Stimulated activated CD8-positive, alpha-beta memory T cell treated with anti-CD3 and anti-CD28 coated beads, Interleukin-7, amount 100 ng/mL, for 4 hours (primary cell): ENCODE data around the gene AKAP6.
"Not testable (repeated sequence)": the region's sequence is repeated elsewhere in the genome, so short reads cannot be mapped to it uniquely, and the experiment has no call there.

Source experiments
- DNase-seq, 2 donors: peaks; one replicate each; pipeline ENCODE4 v3.0.0-alpha.2; 2020; ENCODE audit warnings: low read depth in 2 of 2

AKAP6 gene

GRCh38 chr14:32368107-32368506 is 39.0 kb downstream of the AKAP6 start:
- no peak for DNase-seq

DNA sequence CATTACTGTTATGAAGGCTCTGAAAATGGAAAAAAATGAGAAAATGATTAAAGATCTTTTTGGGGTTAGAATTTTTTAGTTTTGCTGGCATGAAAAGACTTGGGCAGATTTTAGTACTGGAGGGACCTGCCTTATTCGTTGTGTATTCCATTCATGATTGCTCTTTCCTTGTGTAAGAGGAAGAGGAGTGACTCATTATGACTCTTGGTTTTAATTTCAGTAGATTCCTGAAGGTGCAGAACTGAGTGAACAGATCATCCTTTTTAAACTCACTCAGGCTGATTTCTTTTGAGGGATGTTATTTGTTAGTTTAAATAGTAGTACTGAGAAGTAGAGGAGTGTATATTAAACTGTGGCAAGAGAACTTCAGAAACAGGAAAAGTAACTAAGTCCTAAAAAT is 41.6 kb downstream of the AKAP6 start:
- DNase-seq = no peak

DNA sequence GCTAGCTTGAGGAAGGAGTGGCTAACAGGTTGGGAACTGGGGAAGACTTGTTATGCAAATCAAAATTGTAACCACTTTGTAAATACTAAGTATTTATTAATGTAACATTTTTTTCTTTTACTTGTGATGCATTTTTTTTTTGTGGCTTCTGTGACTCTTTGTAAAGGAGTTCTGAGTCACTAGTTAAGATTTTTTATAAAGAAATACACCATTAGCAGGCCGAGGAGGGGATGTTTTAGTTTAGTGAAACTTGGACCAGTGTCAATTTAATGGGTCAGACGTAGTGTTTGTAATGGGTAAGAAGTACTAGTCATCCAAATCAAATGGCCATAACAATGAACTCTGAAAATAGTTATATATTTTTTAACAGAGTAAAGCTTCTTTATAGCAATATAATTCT is 43.1 kb downstream of the AKAP6 start:
- DNase-seq = no peak

- not testable (repeated sequence) for DNase-seq
These were observed 44.1 kb downstream of the AKAP6 start for GRCh38 chr14:32373174-32373573.

GRCh38 chr14:32374155-32374554 is 45.1 kb downstream of the AKAP6 start:
- DNase-seq = no peak

DNA sequence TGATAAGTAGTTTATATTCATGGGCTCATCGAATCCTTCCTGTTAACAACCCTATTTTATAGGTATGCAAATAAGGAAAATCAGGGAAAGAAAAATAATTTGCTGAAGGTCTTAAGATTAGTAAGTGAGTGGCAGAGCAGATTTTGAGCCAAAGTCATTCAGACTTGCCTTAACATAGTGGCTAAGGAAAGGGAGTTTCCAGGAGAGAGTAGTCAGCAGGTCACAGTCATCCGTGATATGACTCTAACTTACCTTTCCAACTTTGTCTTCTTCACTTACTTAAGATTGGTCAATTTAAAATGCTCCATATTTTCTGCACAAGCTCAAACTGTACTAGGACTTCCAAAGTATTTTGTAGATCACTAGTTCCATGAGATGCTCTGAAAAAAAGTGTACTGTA is 46.6 kb downstream of the AKAP6 start:
- DNase-seq = no peak

DNA sequence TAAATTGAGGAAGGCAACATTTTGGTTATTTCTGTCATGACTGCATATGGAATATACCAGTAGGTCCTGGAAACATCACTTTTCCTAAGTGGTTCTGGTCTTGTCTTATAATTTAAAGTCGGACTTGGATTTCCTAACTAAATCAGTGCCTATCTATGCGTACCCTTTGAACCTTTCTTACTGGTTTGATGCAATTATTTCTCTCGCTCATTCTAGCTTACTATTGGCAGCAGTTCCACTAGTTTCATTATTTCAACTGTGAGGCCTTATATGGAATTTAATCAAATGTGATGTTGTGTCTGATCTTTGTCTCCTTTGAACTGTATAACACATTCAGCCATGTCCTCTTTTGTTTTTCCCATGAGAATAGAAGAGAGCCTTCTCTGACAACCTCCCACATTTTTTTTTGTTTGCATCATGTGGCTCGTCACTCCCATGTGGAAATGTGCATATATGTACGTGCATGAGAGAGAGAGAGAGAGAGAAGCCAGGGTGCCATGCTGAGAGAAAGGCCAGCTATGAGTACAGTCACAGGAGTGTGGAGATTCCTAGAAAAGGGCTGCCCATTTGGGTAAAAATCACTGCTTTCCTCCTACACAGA is 48.0 kb downstream of the AKAP6 start:
- no peak for DNase-seq

- DNase-seq = no peak
These were observed 49.2 kb downstream of the AKAP6 start for GRCh38 chr14:32378284-32378683.

DNA sequence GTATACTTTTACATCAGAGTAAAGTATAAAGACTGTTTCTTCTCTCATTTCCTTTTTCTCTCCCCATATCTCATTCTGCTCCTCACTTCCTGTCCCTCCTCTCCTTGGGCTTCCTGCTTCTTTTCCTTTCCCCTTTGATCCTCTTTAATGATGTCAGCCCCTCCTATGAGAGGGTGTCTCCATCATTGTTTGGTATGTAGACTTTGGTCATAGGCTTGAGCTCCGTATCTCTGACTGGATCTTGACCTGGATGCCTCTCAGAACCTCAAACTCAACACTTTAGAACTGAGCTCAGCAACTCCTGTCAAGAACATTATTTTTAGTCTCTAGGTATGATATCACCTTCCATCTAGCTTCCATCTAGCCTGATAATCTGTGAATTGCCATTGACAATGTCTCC is 50.3 kb downstream of the AKAP6 start:
- DNase-seq = no peak

GRCh38 chr14:32381869-32382268 is 52.8 kb downstream of the AKAP6 start:
- no peak for DNase-seq

- DNase-seq = no peak
These were observed 53.6 kb downstream of the AKAP6 start for GRCh38 chr14:32382704-32383103.

DNA sequence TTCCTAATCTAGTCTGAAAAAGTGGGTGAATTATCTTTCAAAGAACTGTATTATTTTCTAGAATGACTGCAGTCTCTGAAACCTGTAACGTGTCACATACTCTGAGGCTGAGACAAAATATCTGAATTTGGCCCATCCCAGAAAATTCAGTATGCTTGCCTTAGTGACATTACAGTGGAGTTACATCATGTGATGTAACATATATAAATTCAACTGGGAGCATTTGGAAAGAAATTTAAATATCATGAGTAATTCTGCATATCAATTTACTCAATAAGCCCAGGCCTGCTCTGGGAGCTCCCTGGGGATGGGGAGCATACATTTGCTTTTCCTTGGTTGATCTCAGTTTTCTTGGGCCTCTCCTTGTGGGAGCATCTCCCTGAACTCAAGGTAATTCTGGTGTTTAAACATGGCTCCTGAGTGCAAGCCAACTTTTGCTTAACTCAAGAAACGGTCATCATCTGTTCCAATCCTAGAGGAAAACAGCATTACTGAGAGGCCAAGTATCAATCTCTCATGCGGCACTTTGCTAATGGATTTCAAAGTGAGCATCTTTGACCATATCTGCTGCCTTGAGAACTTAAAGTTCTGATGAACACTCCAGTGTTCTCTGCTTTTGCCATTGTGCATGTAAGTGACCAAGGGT is 54.4 kb downstream of the AKAP6 start:
- no peak for DNase-seq

DNA sequence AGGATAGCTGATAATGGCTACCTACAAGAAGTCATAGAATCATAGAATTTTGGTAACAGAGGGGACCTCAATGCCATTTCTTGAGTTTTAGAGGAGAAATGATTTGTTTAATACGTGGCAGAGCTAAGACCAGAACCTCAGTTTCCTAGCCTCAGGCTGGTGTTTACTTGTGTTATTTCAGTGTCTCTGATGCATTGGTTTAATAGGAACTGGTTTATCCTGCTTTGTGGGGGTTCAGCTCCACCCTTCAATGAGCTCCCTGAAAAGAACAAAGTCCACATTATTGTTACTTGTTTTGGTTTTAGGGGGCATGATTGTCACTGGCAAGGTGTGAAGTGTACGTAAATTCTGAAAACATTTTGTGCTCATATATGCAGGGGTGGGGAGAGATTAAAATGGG is 55.4 kb downstream of the AKAP6 start:
- no peak for DNase-seq

- not testable (repeated sequence) for DNase-seq
These were observed 58.2 kb downstream of the AKAP6 start for GRCh38 chr14:32387295-32387694.

GRCh38 chr14:32393119-32393518 is 64.0 kb downstream of the AKAP6 start:
- no peak for DNase-seq

DNA sequence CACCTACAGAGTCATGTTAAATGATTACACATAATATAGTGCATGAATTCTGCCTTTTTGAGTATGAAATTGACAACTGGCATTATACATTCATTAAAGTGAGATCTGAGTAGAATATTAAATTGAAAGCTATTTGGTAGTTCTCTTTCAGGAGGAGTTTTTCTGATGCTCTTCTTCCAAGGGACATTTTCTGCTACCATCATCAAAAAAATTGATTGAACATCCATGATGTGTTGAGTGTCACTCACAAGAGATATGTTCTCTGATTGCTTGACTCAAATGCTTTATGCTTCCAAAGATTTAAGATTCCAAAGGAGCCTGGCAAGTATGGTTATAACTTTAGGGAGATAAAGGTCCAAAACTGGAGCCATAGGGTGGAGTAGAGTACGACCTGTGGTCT is 64.9 kb downstream of the AKAP6 start:
- DNase-seq = no peak

GRCh38 chr14:32396885-32397284 is 67.8 kb downstream of the AKAP6 start:
- no peak for DNase-seq

DNA sequence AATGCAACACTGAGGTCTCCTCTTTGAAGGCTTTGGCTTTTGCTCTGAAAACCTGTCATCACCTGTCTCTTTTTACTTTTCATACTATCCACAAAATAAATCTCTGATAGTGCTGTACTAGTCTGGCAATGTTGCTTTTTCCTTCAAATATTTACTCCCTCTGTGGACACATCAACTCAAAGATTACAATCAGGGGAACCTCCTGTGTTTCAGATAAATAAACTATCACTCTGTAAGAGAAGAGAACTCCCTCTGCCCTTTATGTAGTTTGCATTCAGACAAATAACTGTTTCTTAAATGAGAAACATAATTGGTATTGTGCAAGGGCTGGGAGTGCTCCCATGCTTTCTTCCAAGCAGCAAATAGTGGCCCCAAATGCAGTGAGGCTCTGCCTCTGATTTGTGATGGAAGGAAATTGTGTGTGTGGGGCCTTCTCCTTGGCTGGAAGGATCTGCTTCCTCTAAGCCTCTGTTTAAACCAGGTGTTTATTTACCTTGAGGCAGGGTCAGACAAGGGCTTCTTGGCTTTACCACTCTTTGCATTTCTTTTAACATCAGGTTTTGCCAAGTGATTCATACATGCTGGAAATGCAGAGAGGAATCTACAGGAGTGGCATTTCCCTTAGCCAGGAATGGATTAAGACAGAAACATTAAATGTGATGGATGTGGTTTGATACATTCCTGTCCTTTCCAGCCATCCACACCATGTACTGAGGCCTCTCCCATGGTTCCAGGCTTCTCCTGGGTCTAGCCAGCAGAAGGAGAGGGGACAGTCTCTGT is 69.0 kb downstream of the AKAP6 start:
- no peak for DNase-seq

GRCh38 chr14:32399920-32400319 is 70.8 kb downstream of the AKAP6 start:
- DNase-seq = no peak

DNA sequence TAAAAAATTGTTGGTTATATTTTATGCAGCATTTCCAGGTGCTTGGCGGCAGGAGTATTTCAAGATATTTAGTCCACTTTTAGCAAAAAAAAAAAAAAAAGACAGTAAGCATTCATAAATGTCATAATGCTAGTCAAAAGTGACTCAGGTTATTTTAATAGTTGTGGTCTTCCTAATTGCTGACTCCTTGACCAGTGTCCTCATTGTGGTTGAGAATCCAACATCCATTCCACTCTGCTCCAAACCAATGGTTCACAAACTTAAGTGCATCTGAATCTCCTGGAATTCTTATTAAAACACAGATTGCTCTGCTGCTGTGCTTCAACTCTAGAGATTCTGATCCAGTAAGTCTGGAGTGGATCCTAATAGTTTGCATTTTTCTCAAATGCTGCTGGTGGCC is 71.4 kb downstream of the AKAP6 start:
- no peak for DNase-seq

- DNase-seq = no peak
These were observed 73.9 kb downstream of the AKAP6 start for GRCh38 chr14:32403021-32403420.

- DNase-seq = no peak
These were observed 74.6 kb downstream of the AKAP6 start for GRCh38 chr14:32403688-32404087.
